HUES48 (cell line): ENCODE measurements around the gene SDF4.

Experiments
- H3K27ac ChIP-seq: one replicate; pipeline ENCODE4 v1.7.0; 2013; ENCODE audit warnings: low read depth, low read length, inconsistent platforms
- H3K27me3 ChIP-seq: 2 replicates; pipeline ENCODE4 v1.6.1; 2013; ENCODE audit warnings: mild to moderate bottlenecking, low read length; ENCODE audit not compliant: control insufficient read depth, insufficient read depth
- H3K36me3 ChIP-seq: 2 replicates; pipeline ENCODE4 v1.6.1; 2013; ENCODE audit warnings: low read length; ENCODE audit not compliant: control insufficient read depth, insufficient read depth
- H3K4me1 ChIP-seq: 2 replicates; pipeline ENCODE4 v1.6.1; 2013; ENCODE audit warnings: mild to moderate bottlenecking, low read length; ENCODE audit not compliant: control insufficient read depth, insufficient read depth
- H3K4me3 ChIP-seq: 2 replicates; pipeline ENCODE4 v1.5.1; 2013; ENCODE audit warnings: mild to moderate bottlenecking, low read depth, low read length
- H3K9ac ChIP-seq: 2 replicates; pipeline ENCODE4 v1.6.1; 2013; ENCODE audit warnings: mild to moderate bottlenecking, low read depth, low read length, moderate library complexity
- H3K9me3 ChIP-seq: 2 replicates; pipeline ENCODE4 v1.6.1; 2013; ENCODE audit warnings: low read length; ENCODE audit not compliant: control insufficient read depth, insufficient read depth

Gene SDF4

DNA sequence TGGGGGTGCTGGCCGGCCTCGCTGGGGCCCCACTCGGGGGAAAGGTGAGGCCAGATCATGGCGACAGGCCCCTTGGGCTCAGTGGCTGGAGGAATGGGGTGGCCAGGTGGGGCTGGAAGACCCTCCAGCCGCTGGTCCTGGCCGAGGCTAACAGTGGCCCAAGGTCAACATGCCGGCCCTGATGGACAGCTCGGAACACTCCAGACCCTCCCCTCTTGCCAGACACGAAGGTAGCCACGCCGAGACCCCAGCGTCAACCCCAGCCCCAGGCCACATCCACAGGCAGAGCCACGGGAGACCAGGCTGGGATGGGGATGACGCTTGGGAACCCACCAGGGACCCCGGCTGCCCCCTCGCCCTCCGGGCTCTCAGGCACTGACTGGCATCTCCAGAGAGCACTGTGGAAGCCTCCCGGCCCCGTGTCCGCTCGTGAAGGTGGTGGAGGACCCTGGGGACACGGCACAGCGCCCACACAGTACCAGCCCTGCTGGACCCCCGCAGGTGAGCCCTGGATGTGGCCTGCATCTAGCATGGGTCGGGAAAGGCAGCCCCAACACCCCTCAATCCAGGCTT lies 15.6 kb upstream of the SDF4 start:
- H3K9me3 ChIP-seq: no peaks in the 10 kb centered on the region
- no peak overlapping the region for H3K9ac ChIP-seq
- peaks cover 18% of the 10 kb centered on the region; the same call in 1 of the 2 replicates for H3K27me3 ChIP-seq
- peaks cover 4% of the 10 kb centered on the region for H3K36me3 ChIP-seq
- H3K27ac ChIP-seq: no peak overlapping the region
- no peak overlapping the region for H3K4me3 ChIP-seq
- no peaks in the 10 kb centered on the region for H3K4me1 ChIP-seq

DNA sequence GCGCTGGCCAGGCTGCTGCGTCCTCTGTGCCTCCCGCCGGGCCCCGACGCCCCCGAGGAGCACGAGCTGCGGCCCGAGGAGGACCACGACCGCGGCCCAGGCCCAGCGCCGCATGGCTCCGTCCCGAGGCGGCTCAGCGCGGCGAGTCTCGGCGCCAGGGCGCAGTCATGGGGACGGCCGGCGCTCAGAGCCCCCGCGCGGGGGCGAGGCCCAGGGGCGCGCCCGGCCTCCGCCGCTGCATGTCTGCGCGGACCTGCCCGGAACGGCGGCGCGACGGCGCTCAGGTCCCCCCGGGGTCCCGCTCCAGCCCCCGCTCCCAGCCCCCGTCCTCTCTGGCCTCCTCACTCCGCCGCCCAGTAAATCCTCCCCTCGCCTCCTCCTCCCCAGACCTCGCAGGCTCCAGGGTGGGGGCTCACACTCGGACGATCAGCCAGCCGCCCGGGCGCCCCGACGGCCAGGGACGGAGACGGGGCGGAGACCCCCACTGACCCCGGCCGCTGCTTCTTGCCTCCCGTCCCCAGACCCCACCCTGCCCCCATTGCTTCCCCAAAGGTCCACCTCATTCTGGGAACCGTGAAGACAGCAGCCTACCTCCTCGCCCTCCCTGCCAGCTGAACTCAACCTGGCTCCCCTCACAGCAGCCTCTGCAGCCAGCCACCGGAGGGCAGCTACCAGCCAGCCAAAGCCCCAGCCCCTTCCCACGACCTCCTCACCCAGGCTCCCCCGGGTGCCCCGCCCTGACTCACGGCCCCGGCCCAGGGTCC lies 15.0 kb upstream of the SDF4 start, which contains the start of gene C1QTNF12:
C1QTNF12 (minus strand) TSS at position 146 of the 764 bp plus-strand sequence; CDS start at position 114, 32 bp downstream.
- H3K9ac ChIP-seq: no peak within 1 kb of the TSS
- H3K9me3 ChIP-seq: no peaks in the 10 kb centered on the region
- H3K27ac ChIP-seq: no peak within 1 kb of the TSS
- H3K27me3 ChIP-seq: peaks cover 18% of the 10 kb centered on the region; the same call in 1 of the 2 replicates
- H3K4me1 ChIP-seq: no peaks in the 10 kb centered on the region
- H3K4me3 ChIP-seq: no peak within 1 kb of the TSS; the same call in 1 of the 2 replicates
- no peaks in the 10 kb centered on the region for H3K36me3 ChIP-seq

DNA sequence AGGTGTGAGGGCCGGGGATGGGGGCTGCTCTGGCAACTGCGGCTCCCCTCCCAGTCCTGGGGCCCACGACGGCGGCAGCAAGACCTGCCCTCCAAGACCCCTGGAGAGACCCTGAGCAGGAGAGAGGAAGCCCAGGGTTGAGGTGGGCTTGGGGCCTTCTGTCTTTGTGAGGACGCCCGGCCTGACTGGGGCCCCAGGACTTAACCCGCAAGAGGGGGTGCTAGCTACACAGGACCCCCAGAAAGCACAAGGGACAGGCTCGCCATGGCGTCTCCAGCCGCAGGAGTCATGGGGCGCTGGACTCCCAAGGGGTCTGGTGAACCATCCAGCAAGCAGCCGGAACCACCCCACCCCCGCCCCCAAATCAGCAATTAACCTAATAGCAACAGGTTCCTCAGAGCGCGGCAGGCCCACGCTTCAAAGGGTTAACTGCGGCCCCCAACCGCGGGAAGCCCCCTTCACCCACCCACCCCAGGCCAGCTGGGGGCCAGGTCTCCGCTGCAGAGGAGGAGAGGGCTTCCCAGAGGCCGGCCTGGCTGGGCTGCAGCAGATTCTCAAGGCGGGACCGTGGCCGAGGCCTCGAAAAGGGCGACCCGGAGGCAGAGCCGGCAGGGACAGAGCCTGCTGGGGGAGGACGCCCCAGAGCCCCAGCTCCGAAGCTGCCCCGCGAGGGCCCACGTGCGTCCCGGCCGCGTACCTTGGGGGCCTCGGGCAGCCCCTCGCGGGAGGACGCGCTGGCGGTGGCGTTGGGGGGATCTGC lies 14.2 kb upstream of the SDF4 start:
- H3K9ac ChIP-seq: no peak overlapping the region
- no peaks in the 10 kb centered on the region for H3K36me3 ChIP-seq
- peaks cover 18% of the 10 kb centered on the region; the same call in 1 of the 2 replicates for H3K27me3 ChIP-seq
- no peaks in the 10 kb centered on the region for H3K9me3 ChIP-seq
- no peak overlapping the region for H3K27ac ChIP-seq
- no peaks in the 10 kb centered on the region for H3K4me1 ChIP-seq
- no peak overlapping the region; the same call in 1 of the 2 replicates for H3K4me3 ChIP-seq

DNA sequence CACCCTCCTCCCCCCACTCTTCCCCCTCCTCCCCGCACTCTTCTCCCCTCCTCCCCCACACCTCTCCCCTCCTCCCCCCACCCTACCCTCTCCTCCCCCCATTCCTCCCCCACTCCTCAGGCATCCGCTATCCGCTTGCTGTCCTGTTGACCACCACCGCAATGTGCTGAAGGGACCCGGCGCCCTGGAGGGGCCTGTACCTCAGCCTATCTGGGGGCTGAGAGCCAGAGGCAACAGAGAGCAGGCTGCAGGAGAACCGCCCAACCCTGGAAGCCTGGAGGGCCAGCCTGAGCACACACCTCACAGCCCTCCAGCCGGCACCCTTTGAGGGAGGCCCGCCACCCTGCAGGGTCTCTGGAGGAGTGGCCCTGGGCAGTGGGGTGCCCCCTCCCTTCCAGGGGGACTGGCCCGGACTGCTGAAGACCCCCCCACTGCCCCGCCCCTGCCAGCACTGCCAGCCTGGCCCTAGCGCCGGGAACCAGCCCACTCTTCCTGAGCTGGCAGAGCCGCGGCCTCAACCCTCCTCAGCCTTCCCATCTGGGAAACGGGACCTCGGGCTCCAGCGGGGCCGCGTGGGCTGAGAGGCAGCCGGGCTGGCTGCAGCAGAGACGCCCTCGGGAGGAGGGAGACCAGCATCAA lies 13.5 kb upstream of the SDF4 start:
- no peak overlapping the region for H3K27ac ChIP-seq

DNA sequence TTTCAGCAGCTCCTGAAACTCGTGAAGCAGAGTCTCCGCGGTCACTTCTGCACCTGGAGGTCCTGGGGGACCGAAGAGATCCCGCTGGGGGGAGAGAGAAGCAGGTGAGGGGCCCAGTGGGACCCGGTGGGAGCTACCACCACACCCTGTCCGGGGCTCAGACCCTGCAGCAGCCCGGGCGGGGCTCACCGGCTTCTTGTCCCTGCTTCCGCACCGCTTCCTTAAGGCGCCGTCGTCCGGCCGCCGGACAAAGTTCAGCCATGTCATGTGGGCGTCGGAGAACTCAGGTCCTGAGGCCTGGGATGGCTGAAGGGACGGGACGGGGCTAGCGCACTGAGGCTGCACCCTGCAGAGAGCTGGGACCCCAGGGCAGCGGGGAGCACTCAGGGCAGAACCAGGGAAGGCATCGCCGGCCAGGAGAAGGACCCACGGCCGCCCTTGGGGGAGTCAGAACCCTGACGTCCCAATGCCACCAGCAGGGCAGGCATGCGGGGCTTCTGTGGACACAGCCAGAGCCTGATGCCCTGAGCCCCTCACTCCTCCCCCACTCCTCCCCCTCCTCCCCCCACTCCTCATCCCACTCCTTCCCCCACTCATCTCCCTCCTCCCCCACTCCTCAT lies 12.5 kb upstream of the SDF4 start:
- no peaks in the 10 kb centered on the region for H3K9me3 ChIP-seq
- no peak overlapping the region for H3K9ac ChIP-seq
- no peaks in the 10 kb centered on the region for H3K4me1 ChIP-seq
- H3K36me3 ChIP-seq: no peaks in the 10 kb centered on the region
- H3K4me3 ChIP-seq: no peak overlapping the region
- peaks cover 18% of the 10 kb centered on the region; the same call in 1 of the 2 replicates for H3K27me3 ChIP-seq
- no peak overlapping the region for H3K27ac ChIP-seq

More for the DNA sequence above, 13.5 kb upstream of the SDF4 start:
- H3K27me3 ChIP-seq: peaks cover 18% of the 10 kb centered on the region; the same call in 1 of the 2 replicates
- no peaks in the 10 kb centered on the region for H3K36me3 ChIP-seq
- H3K9me3 ChIP-seq: no peaks in the 10 kb centered on the region
- H3K9ac ChIP-seq: no peak overlapping the region
- H3K4me1 ChIP-seq: no peaks in the 10 kb centered on the region
- no peak overlapping the region for H3K4me3 ChIP-seq

DNA sequence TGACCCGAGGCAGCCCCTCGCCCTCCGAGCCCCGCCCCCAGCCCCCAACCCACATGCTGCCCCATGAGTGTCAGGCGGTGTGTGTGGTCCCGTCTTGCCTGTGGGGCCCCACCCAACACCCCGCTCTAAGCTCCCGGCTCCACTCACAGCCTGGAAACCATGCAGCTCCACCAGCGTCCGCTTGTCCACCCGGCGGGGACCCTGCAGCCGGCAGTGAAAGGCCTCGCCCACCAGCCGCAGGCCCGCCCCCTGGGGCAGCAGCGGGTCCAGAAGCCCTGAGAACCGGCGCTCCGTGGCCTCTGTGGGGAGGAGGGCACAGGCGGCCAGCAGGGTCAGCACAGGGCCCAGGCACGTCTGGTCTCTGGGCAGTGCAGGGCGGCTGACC lies 12.0 kb upstream of the SDF4 start:
- H3K9me3 ChIP-seq: no peaks in the 10 kb centered on the region
- no peak overlapping the region for H3K27ac ChIP-seq
- no peaks in the 10 kb centered on the region for H3K36me3 ChIP-seq
- no peak overlapping the region for H3K4me3 ChIP-seq
- no peaks in the 10 kb centered on the region for H3K4me1 ChIP-seq
- H3K27me3 ChIP-seq: peaks cover 18% of the 10 kb centered on the region; the same call in 1 of the 2 replicates
- H3K9ac ChIP-seq: no peak overlapping the region

DNA sequence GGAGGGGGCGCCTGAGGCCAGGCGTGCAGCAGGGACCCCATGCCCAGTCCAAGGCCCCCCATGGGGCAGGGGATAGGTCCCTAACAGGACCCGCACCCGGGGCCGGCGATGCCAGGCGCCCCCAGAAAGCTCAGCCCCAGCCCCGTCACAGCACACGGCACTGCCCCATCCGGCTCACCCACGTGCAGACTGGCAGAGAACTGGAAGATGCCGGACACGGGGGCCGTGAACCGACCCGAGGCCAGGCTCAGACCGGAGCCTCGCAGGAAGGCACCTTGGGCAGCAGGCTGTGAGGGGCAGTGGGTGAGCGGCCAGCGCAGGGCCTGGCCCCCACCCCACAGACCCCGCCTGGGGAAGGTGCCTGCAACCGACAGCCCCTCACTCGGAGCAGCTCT lies 11.5 kb upstream of the SDF4 start:
- H3K4me1 ChIP-seq: no peaks in the 10 kb centered on the region
- no peaks in the 10 kb centered on the region for H3K36me3 ChIP-seq
- H3K4me3 ChIP-seq: no peak overlapping the region
- no peak overlapping the region for H3K27ac ChIP-seq
- H3K9ac ChIP-seq: no peak overlapping the region
- peaks cover 18% of the 10 kb centered on the region; the same call in 1 of the 2 replicates for H3K27me3 ChIP-seq
- no peaks in the 10 kb centered on the region for H3K9me3 ChIP-seq

DNA sequence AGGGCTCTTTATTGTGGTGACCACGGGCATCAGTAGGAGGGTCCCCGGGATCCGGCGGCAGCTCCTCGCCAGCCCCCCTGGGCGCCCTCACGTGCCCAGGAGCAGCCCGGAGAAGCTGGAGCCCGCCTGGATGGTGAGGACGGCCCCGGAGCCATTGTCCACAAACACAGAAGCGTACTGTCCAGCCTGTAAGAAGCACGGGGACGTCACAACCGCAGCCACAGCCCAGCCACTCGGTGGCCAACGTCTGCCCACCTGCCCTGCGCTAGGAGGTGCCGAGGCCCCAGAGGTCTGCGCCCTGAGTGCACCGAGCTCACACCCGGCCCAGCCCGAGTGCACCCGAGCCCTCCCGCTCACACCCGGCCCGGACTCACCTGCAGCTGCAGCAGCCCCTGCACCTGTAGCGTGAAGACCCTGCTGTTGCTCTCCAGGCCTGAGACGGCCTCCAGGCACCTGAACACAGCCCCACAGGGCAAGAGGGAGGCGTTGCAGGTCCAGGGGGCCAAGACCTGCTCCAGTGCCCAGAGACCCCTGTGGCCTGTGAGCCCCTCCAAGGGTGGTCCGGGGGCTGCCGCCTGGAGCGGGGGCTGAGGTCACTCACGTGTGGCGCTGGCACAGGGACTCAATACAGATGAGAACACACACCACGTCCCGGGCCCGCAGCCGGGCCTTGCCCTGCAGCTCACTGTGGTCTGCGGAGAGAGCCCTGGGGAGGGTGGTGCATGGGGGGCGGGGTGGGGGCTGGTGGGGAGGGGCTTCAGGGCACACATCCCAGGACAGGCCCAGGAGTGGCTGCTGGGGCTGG lies 10.9 kb upstream of the SDF4 start:
- Histone ChIP-seq H3K27ac (no peak overlapping the region), H3K9ac (no peak overlapping the region), H3K4me1 (no peaks in the 10 kb centered on the region), H3K27me3 (peaks cover 14% of the 10 kb centered on the region; the same call in 1 of the 2 replicates), H3K9me3 (no peaks in the 10 kb centered on the region), H3K36me3 (no peaks in the 10 kb centered on the region), H3K4me3 (no peak overlapping the region)

DNA sequence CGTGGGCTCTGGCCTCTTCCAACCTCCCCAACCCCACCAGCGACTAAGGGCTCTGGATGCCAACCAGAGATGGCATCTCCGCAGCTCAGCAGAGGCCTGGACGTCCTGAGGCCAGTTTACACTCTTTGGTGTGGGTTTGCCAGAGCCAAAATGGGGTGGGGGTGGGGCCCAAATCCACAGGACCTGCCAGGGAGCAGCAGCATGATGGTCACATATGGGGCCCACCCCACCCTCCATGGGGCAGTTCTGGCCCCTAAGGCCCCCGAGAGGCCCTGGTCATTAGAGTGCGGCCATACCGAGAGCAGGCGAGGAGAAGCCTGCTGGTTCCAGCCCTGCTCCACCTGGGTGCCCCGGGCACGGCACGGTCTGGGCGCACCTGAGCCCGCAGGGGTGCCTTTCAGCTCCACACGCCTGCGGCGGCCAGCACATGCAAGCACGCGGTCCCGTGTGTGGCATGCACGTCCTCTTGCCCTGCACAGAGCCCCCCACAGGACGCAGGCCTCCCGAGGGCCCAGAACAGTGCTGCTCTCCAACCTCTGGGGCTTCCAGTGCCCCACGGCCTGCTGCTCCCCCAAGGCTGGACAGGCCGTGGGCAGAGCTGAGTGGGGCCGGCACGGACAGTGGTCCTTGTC lies 9.9 kb upstream of the SDF4 start:
- no peaks in the 10 kb centered on the region for H3K9me3 ChIP-seq
- no peak overlapping the region for H3K27ac ChIP-seq
- H3K9ac ChIP-seq: no peak overlapping the region
- no peak overlapping the region for H3K4me3 ChIP-seq
- no peaks in the 10 kb centered on the region for H3K36me3 ChIP-seq
- H3K27me3 ChIP-seq: peaks cover 6% of the 10 kb centered on the region; the same call in 1 of the 2 replicates
- no peaks in the 10 kb centered on the region for H3K4me1 ChIP-seq
